Activated CD4-positive, alpha-beta T cell treated with anti-CD3 and anti-CD28 coated beads, Interleukin-2, amount 50 U/mL, for 24 hours (primary cell): ENCODE measurements around the gene HMHB1.

Experiments used
- DNase-seq, 2 donors: peaks; one replicate each; pipeline ENCODE4 v3.0.0-alpha.2; 2020; ENCODE audit warnings: low read depth in 1 of 2, low spot score in 1 of 2

The HMHB1 gene

DNA sequence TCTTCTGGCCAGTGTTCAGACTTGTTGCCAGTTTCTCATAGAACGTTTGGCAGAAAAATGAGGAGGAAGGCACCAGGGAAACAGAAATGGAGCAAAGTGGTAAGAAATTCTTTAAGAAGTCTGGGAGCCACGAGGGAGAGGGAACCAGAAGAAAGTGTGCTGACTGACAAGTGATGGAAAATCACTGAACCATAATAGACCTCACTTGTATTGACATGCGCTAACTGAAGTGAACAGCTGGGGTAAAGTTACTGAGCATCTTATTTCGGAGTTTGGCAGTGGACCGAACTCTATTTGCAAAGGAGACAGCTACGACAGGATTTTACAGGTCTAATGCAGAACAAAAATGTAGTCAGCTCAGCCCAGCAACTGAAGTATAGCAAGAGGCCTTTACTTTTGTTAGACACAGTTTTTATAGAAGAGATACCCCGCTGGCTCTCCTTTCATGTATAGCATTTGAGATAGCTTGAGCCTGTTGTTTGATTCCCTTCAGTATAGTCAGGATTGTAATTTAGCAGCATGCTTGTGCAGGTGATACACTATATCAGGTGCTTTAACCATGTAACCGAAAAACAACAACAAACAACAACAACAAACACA lies 53.6 kb downstream of the HMHB1 start:
- DNase-seq = no peak
